OCI-LY1 (cell line): ENCODE results near the gene MAP3K1.
A peak's percentile ranks its signal among the peaks of the same experiment; 100 is the strongest.

Experiments
- EZH2 ChIP-seq: fragments of 200-600 bp; sonication (generic), shearing (Covaris generic); IDR thresholded peaks from 2 replicates; pipeline ENCODE4 v1.8.0; 2017; ENCODE audit warnings: borderline replicate concordance, mixed run types, mild to moderate bottlenecking, antibody characterized with exemption, low read length, moderate library complexity, mixed read lengths
- TF ChIP-seq, protein P1 (sequence below): fragments of 200-600 bp; sonication (generic), shearing (Covaris generic); IDR thresholded peaks from 2 replicates; pipeline ENCODE4 v1.5.1; 2017; ENCODE audit warnings: mild to moderate bottlenecking, antibody characterized with exemption, low read length, moderate library complexity, mixed read lengths

- TF ChIP-seq, protein P1, sequence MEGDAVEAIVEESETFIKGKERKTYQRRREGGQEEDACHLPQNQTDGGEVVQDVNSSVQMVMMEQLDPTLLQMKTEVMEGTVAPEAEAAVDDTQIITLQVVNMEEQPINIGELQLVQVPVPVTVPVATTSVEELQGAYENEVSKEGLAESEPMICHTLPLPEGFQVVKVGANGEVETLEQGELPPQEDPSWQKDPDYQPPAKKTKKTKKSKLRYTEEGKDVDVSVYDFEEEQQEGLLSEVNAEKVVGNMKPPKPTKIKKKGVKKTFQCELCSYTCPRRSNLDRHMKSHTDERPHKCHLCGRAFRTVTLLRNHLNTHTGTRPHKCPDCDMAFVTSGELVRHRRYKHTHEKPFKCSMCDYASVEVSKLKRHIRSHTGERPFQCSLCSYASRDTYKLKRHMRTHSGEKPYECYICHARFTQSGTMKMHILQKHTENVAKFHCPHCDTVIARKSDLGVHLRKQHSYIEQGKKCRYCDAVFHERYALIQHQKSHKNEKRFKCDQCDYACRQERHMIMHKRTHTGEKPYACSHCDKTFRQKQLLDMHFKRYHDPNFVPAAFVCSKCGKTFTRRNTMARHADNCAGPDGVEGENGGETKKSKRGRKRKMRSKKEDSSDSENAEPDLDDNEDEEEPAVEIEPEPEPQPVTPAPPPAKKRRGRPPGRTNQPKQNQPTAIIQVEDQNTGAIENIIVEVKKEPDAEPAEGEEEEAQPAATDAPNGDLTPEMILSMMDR: peak; percentile 41
- no peak for TF ChIP-seq EZH2
These were observed 11.7 kb downstream of the MAP3K1 start for GRCh38 chr5:56827049-56827448.
